Neural progenitor cell (in vitro differentiated cells): ENCODE results near the gene CBR1. TPM values are rescaled to one million over a fixed set of nuclear protein-coding genes. Genes with fewer than 3 reads are reported as not detected.

ENCODE experiments used
- DNase-seq: peaks from one replicate; pipeline ENCODE4 v3.0.0-alpha.2; 2016; ENCODE audit warnings: low spot score
- H2AFZ ChIP-seq: fragments of 200-600 bp; sonication (generic); replicated peaks from 2 replicates; pipeline ENCODE4 v1.6.1; 2016; ENCODE audit warnings: antibody characterized with exemption
- H3F3A ChIP-seq: fragments of 200-600 bp; sonication (generic); 2 replicates; pipeline ENCODE4 v1.6.1; 2016; ENCODE audit warnings: antibody characterized with exemption, low read depth
- H3K27ac ChIP-seq: fragments of 200-600 bp; sonication (generic); 2 replicates; pipeline ENCODE4 v1.5.1; 2016; ENCODE audit warnings: mild to moderate bottlenecking
- H3K27me3 ChIP-seq: fragments of 200-600 bp; sonication (generic); 2 replicates; pipeline ENCODE4 v1.6.1; 2016; ENCODE audit warnings: mild to moderate bottlenecking, moderate library complexity
- H3K36me3 ChIP-seq: fragments of 200-600 bp; sonication (generic); 2 replicates; pipeline ENCODE4 v1.5.1; 2016
- H3K4me1 ChIP-seq: fragments of 200-600 bp; sonication (generic); 2 replicates; pipeline ENCODE4 v1.6.1; 2016; ENCODE audit warnings: mixed run types
- H3K4me2 ChIP-seq: fragments of 200-600 bp; sonication (generic); 2 replicates; pipeline ENCODE4 v1.6.1; 2016
- H3K4me3 ChIP-seq: fragments of 200-600 bp; sonication (generic); 2 replicates; pipeline ENCODE4 v1.5.1; 2016
- H3K79me2 ChIP-seq: fragments of 200-600 bp; sonication (generic); 2 replicates; pipeline ENCODE4 v1.6.1; 2016; ENCODE audit warnings: low read depth
- H3K9ac ChIP-seq: fragments of 200-600 bp; sonication (generic); 2 replicates; pipeline ENCODE4 v1.6.1; 2016
- H3K9me3 ChIP-seq: fragments of 200-600 bp; sonication (generic); 2 replicates; pipeline ENCODE4 v1.5.1; 2016; ENCODE audit warnings: low read depth
- H4K20me1 ChIP-seq: fragments of 200-600 bp; sonication (generic); 2 replicates; pipeline ENCODE4 v1.6.1; 2016; ENCODE audit warnings: low read depth
- H3K27ac Mint-ChIP-seq: 3 replicates; pipeline ENCODE4 v1.8.0; 2021; ENCODE audit warnings: mixed read lengths
- H3K27me3 Mint-ChIP-seq: 2 replicates; pipeline ENCODE4 v1.8.0; 2022; ENCODE audit warnings: low read depth, mild to moderate bottlenecking, inconsistent platforms, moderate library complexity, mixed read lengths; ENCODE audit not compliant: insufficient read depth
- H3K36me3 Mint-ChIP-seq: 3 replicates; pipeline ENCODE4 v1.8.0; 2021; ENCODE audit warnings: mixed read lengths
- H3K4me1 Mint-ChIP-seq: 3 replicates; pipeline ENCODE4 v1.8.0; 2021; ENCODE audit warnings: mixed read lengths
- H3K4me3 Mint-ChIP-seq: 3 replicates; pipeline ENCODE4 v1.8.0; 2021; ENCODE audit warnings: mild to moderate bottlenecking, moderate library complexity, mixed read lengths
- H3K9me3 Mint-ChIP-seq: 3 replicates; pipeline ENCODE4 v1.8.0; 2020; ENCODE audit warnings: mixed read lengths
- CTCF ChIP-seq: fragments of 200-600 bp; sonication (generic); IDR thresholded peaks from 2 replicates; pipeline ENCODE4 v1.5.1; 2017; ENCODE audit warnings: antibody characterized with exemption, mild to moderate bottlenecking
- EZH2 ChIP-seq: fragments of 200-600 bp; sonication (generic); IDR thresholded peaks from 2 replicates; pipeline ENCODE4 v1.6.1; 2017; ENCODE audit warnings: antibody characterized with exemption, mild to moderate bottlenecking, moderate library complexity
- EZH2phosphoT487 ChIP-seq: fragments of 200-600 bp; sonication (generic); IDR thresholded peaks from 2 replicates; pipeline ENCODE4 v1.6.1; 2017; ENCODE audit warnings: antibody characterized with exemption
- total RNA-seq: library from RNA; depleted of rRNA; stranded (reverse); fragments of >200 nt; gene quantifications from 2 replicates; pipeline ENCODE4 v1.2.3, GENCODE V29; 2015; ENCODE audit warnings: low replicate concordance

CBR1 gene
- total RNA-seq, 1 donor from 2014 or later = 24.9 TPM

GRCh38 chr21:36077758-36078157 is 7.9 kb downstream of the CBR1 start:
- DNase-seq = no peak
- H3K9me3 Mint-ChIP-seq = no peaks in the 10 kb centered on the region
- no peaks in the 10 kb centered on the region for H3K36me3 ChIP-seq
- H3K4me2 ChIP-seq = no peak overlapping the region
- H3K36me3 Mint-ChIP-seq = no peaks in the 10 kb centered on the region
- peaks cover 2% of the 10 kb centered on the region for H3K27me3 Mint-ChIP-seq
- no peak overlapping the region for H3K9ac ChIP-seq
- no peak overlapping the region for H3K27ac ChIP-seq
- no peaks in the 10 kb centered on the region for H3F3A ChIP-seq
- no peak overlapping the region for H3K27ac Mint-ChIP-seq
- H3K9me3 ChIP-seq = no peaks in the 10 kb centered on the region
- H3K79me2 ChIP-seq = no peaks in the 10 kb centered on the region
- H2AFZ ChIP-seq = no peak overlapping the region
- H3K27me3 ChIP-seq = no peaks in the 10 kb centered on the region
- no peak overlapping the region for H3K4me3 Mint-ChIP-seq
- H3K4me1 Mint-ChIP-seq = no peaks in the 10 kb centered on the region
- TF ChIP-seq EZH2 (no peak), CTCF (no peak)
- H3K4me3 ChIP-seq = no peak overlapping the region
- H4K20me1 ChIP-seq = no peaks in the 10 kb centered on the region
- H3K4me1 ChIP-seq = peaks cover 4% of the 10 kb centered on the region

GRCh38 chr21:36079010-36079649 is 9.3 kb downstream of the CBR1 start:
- H3K4me1 ChIP-seq = peaks cover 4% of the 10 kb centered on the region
- Mint-ChIP-seq H3K4me1 (no peaks in the 10 kb centered on the region), H3K27me3 (peaks cover 2% of the 10 kb centered on the region), H3K4me3 (no peak overlapping the region), H3K27ac (peak overlapping the region; percentile 12), H3K36me3 (no peaks in the 10 kb centered on the region), H3K9me3 (no peaks in the 10 kb centered on the region)
- no peaks in the 10 kb centered on the region for H3K9me3 ChIP-seq
- H2AFZ ChIP-seq = no peak overlapping the region
- no peak for TF ChIP-seq EZH2phosphoT487
- TF ChIP-seq CTCF = no peak
- TF ChIP-seq EZH2 = no peak
- no peaks in the 10 kb centered on the region for H3K79me2 ChIP-seq
- no peaks in the 10 kb centered on the region for H3K27me3 ChIP-seq
- DNase-seq = no peak
- no peaks in the 10 kb centered on the region for H3K36me3 ChIP-seq
- H3K4me2 ChIP-seq = no peak overlapping the region
- H3K4me3 ChIP-seq = no peak overlapping the region
- H3F3A ChIP-seq = no peaks in the 10 kb centered on the region
- H4K20me1 ChIP-seq = no peaks in the 10 kb centered on the region
- H3K27ac ChIP-seq = no peak overlapping the region
- H3K9ac ChIP-seq = no peak overlapping the region

GRCh38 chr21:36079671-36080070 is 9.8 kb downstream of the CBR1 start:
- Histone ChIP-seq H4K20me1 (no peaks in the 10 kb centered on the region), H3F3A (no peaks in the 10 kb centered on the region), H3K36me3 (no peaks in the 10 kb centered on the region), H3K4me3 (no peak overlapping the region), H3K27ac (no peak overlapping the region), H3K9me3 (no peaks in the 10 kb centered on the region), H3K4me2 (no peak overlapping the region), H3K79me2 (no peaks in the 10 kb centered on the region), H3K9ac (no peak overlapping the region), H3K4me1 (peaks cover 4% of the 10 kb centered on the region), H3K27me3 (no peaks in the 10 kb centered on the region), H2AFZ (peak overlapping the region; percentile 82)
- peaks cover 4% of the 10 kb centered on the region for H3K27me3 Mint-ChIP-seq
- no peaks in the 10 kb centered on the region for H3K36me3 Mint-ChIP-seq
- TF ChIP-seq EZH2 = no peak
- TF ChIP-seq EZH2phosphoT487 = no peak
- no peak for TF ChIP-seq CTCF
- H3K4me1 Mint-ChIP-seq = no peaks in the 10 kb centered on the region
- no peak overlapping the region for H3K27ac Mint-ChIP-seq
- DNase-seq = no peak
- no peaks in the 10 kb centered on the region for H3K9me3 Mint-ChIP-seq
- no peak overlapping the region for H3K4me3 Mint-ChIP-seq
